ENCODE measurements around the gene HIVEP1.

GRCh38 chr6:12174878-12175277, 162.8 kb downstream of the HIVEP1 start:
- TF ChIP-seq USF1 (IDR thresholded peaks at IDR 0.05; ENCODE audit: borderline replicate concordance, low read depth) (no peak), CTCF (IDR thresholded peaks at IDR 0.05) (no peak), RAD21 (IDR thresholded peaks at IDR 0.05; ENCODE audit: low read length) (no peak), USF2 (IDR thresholded peaks at IDR 0.05; ENCODE audit: borderline replicate concordance, low read depth, low read length) (no peak), ZBTB33 (IDR thresholded peaks at IDR 0.05; ENCODE audit: borderline replicate concordance, low read depth) (no peak)

All from SK-N-SH (cell line).